ENCODE measurements around the gene ITFG1.

Gene ITFG1

DNA sequence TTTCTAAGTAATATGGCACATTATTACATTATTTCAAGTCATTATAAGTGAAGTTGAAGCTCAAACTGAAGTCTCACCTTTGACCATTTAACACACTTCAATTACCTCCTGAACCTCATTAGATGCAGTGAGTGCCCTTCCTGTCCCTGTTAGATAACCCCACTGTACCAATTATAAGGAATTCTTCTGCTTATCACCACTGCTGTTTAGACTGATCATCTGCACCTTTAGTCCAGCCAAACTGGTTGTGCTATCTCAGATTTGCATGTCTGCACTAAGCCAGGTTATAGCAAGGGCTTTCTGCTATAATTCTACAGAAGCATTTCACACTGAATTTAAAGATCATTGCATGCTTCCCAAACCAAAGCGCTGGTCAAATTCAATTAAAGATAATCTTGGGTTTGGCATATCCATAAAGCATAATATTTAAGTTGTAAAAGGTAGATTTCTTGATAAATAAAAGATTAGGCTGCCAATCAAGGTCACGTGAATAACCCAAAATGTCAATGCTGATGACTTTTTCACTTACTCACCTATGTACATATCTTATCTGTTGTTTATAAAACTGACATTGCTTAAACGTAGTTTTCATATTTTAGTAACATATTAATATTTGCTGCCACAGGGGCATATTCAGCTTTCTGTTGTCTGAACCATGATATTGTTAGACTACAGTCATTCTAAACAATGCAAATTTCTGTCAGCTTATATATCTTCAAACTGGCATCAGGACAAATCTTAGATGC lies 11.9 kb downstream of the ITFG1 start:
- TF ChIP-seq SIN3A (IDR thresholded peaks at IDR 0.05; ENCODE audit: borderline replicate concordance, insufficient read depth, low read length) (no peak), POLR2AphosphoS5 (IDR thresholded peaks at IDR 0.05; ENCODE audit: low read depth, low read length) (no peak), TAF1 (IDR thresholded peaks at IDR 0.05; ENCODE audit: borderline replicate concordance, insufficient read depth, low read length) (no peak), FOXP2 (optimal IDR thresholded peaks at IDR 0.05; ENCODE audit: borderline replicate concordance, extremely low read depth, extremely low read length, insufficient read depth) (no peak), REST (IDR thresholded peaks at IDR 0.05; ENCODE audit: insufficient read depth in 1 of 2, low read depth in 2 of 2, low read length in 2 of 2) (no peak)

DNA sequence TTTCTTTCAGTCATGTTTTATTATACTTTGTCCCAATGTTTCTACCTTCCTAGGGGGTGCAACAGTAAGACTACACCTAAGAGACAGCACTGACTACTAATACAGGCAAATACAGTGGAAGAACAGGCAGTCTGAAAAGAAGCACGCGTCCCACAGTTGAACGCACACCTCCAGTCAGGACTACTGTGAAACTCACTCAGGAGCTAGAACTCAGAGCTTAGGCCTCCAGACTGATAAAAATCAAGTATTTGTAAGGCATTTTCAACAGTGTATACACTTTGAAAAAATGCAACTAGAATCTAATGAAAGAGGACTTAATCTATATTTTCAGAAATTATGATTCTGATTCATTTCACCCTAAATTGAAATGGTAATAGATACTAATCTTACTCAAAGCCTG lies 14.4 kb downstream of the ITFG1 start:
- no peak for TF ChIP-seq SIN3A (IDR thresholded peaks at IDR 0.05; ENCODE audit: borderline replicate concordance, insufficient read depth, low read length)
- TF ChIP-seq FOXP2 (optimal IDR thresholded peaks at IDR 0.05; ENCODE audit: borderline replicate concordance, extremely low read depth, extremely low read length, insufficient read depth), result no peak
- no peak for TF ChIP-seq POLR2AphosphoS5 (IDR thresholded peaks at IDR 0.05; ENCODE audit: low read depth, low read length)
- TF ChIP-seq REST (IDR thresholded peaks at IDR 0.05; ENCODE audit: insufficient read depth in 1 of 2, low read depth in 2 of 2, low read length in 2 of 2), result no peak
- no peak for TF ChIP-seq TAF1 (IDR thresholded peaks at IDR 0.05; ENCODE audit: borderline replicate concordance, insufficient read depth, low read length)

- no peak for TF ChIP-seq POLR2AphosphoS5 (IDR thresholded peaks at IDR 0.05; ENCODE audit: low read depth, low read length)
- no peak for TF ChIP-seq TAF1 (IDR thresholded peaks at IDR 0.05; ENCODE audit: borderline replicate concordance, insufficient read depth, low read length)
- no peak for TF ChIP-seq REST (IDR thresholded peaks at IDR 0.05; ENCODE audit: insufficient read depth in 1 of 2, low read depth in 2 of 2, low read length in 2 of 2)
- TF ChIP-seq FOXP2 (optimal IDR thresholded peaks at IDR 0.05; ENCODE audit: borderline replicate concordance, extremely low read depth, extremely low read length, insufficient read depth), result no peak
- no peak for TF ChIP-seq SIN3A (IDR thresholded peaks at IDR 0.05; ENCODE audit: borderline replicate concordance, insufficient read depth, low read length)
These were observed 28.9 kb downstream of the ITFG1 start for GRCh38 chr16:47431960-47432359.

DNA sequence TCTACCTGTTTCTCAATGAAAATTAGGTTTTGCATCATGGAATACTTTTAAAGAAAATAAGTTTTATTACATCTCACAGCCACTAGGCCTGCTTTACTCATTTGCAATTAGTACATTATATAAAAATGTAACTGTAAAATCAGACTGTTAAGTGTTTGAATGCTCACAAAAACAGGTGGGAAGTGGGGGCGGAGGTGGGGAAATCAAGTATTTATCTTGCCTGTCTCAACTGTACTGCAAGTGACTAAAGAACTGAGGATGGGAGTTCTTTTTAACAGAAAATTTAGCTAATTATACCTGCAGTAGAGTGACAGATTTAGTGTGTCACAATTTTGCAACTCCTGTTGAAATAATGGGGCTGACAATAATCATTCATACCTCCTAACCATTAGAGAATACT lies 34.1 kb downstream of the ITFG1 start:
- TF ChIP-seq POLR2AphosphoS5 (IDR thresholded peaks at IDR 0.05; ENCODE audit: low read depth, low read length) (no peak), REST (IDR thresholded peaks at IDR 0.05; ENCODE audit: insufficient read depth in 1 of 2, low read depth in 2 of 2, low read length in 2 of 2) (no peak), FOXP2 (optimal IDR thresholded peaks at IDR 0.05; ENCODE audit: borderline replicate concordance, extremely low read depth, extremely low read length, insufficient read depth) (no peak), TAF1 (IDR thresholded peaks at IDR 0.05; ENCODE audit: borderline replicate concordance, insufficient read depth, low read length) (no peak), SIN3A (IDR thresholded peaks at IDR 0.05; ENCODE audit: borderline replicate concordance, insufficient read depth, low read length) (no peak)
